ENCODE measurements around the gene PTPRG.

Gene PTPRG

DNA sequence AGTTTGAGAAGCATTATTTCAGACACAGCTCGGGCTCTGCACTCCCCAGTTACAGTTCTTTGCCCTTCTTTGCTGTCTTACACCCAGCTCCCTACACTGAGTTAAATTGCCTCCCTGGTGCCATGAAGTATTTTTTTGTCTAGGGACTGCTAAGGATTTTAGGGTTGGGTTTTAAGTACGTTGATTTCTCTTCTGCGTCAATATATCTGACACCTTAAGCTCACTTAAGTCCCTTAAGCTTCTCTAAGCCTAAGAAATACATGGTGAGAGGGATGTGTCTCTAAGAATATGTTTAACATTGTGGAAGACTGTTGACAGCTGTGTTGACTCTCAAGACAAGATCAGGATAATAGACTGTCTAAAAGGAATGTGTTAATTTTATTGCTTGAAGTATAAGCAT lies 400.5 kb downstream of the PTPRG start:
- peak; percentile 69 for DNase-seq (ENCODE audit: low read depth)
- no peak overlapping the region for H3K4me3 ChIP-seq (ENCODE audit: low read length)
- no peak for TF ChIP-seq CTCF (conservative IDR thresholded peaks at IDR 0.05; ENCODE audit: low read depth, low read length)

GRCh38 chr3:61964566-61964965 lies 403.2 kb downstream of the PTPRG start:
- no peak for TF ChIP-seq CTCF (conservative IDR thresholded peaks at IDR 0.05; ENCODE audit: low read depth, low read length)
- DNase-seq (ENCODE audit: low read depth): no peak
- no peak overlapping the region for H3K4me3 ChIP-seq (ENCODE audit: low read length)

- TF ChIP-seq CTCF (conservative IDR thresholded peaks at IDR 0.05; ENCODE audit: low read depth, low read length): no peak
- no peak for DNase-seq (ENCODE audit: low read depth)
- no peak overlapping the region for H3K4me3 ChIP-seq (ENCODE audit: low read length)
These were observed 404.4 kb downstream of the PTPRG start for GRCh38 chr3:61965770-61966131.

DNA sequence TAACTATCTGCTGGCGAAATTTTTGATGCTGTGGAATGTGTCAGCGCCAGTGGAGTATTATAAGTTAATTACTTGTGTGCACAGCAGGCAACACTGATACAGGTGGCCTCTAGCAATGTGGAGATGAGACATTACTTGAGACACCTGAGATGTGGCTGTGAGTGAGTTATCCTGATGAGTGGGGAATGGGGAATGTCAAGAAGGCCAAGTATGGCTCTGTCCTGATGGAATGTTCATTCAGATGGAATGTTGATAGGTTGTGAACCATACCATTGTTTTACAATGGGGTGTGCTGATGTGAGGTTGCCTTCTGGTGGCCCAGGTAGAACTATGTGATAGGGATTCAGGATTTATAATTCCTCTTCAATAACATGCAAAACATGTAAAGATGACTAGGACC lies 404.8 kb downstream of the PTPRG start:
- TF ChIP-seq CTCF (conservative IDR thresholded peaks at IDR 0.05; ENCODE audit: low read depth, low read length): no peak
- DNase-seq (ENCODE audit: low read depth): no peak
- no peak overlapping the region for H3K4me3 ChIP-seq (ENCODE audit: low read length)

DNA sequence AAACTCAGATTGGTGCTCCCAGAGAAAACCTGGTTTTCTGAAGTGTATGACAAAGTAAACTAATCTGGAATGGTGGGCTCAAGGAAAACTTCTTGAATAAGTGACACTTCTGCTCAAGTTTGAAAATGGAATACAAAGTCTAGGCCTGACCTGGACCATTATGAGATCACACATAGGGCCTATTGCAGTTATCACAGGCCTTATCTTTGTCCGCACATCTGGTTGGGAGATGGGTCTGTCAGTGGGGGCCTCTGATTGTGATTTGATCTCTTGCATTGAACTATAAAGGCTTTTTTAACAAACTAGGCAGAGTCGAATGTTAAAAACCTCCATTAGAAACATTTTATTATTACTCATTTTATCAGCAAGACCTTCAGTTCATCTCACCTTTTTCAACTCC lies 405.6 kb downstream of the PTPRG start:
- TF ChIP-seq CTCF (conservative IDR thresholded peaks at IDR 0.05; ENCODE audit: low read depth, low read length): no peak
- no peak overlapping the region for H3K4me3 ChIP-seq (ENCODE audit: low read length)
- DNase-seq (ENCODE audit: low read depth): no peak

DNA sequence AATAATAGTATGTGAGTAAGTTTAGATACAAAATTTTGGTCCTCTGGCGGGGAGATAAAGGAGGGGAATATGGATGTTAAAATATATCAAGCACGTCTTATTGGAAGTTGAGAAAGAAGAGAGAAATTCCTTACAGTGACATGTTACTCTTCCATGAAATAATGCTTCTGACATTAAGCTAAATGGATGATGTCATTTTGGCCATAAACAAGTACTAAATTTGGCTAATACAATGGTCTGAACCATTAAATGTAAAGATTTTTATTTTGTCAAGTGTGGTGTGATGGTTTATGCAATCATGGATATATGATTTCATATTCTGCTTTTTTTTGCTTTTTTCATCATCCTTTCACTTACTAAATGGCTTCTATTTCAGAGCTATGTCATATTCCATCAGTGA lies 406.6 kb downstream of the PTPRG start:
- no peak for TF ChIP-seq CTCF (conservative IDR thresholded peaks at IDR 0.05; ENCODE audit: low read depth, low read length)
- H3K4me3 ChIP-seq (ENCODE audit: low read length): no peak overlapping the region
- DNase-seq (ENCODE audit: low read depth): no peak

DNA sequence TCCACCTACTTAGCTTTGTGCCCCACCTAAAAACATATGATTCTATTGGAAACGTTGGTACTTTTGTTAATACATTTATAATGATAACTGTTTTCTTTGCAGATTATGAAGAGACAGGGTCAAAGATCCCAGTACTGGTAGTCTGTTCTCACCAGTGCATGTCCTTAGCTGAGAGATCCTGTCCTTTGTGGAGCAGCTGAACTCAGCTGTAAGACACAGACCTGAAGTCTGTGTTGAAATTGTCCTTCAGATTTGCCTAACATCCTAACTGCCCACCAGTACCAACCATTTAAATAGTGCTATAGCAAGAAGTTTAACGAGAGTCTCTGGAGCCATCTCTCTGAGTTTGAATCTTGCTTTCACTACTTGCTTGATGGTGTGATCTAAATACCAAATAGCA lies 413.3 kb downstream of the PTPRG start:
- DNase-seq (ENCODE audit: low read depth): no peak
- no peak overlapping the region for H3K4me3 ChIP-seq (ENCODE audit: low read length)
- TF ChIP-seq CTCF (conservative IDR thresholded peaks at IDR 0.05; ENCODE audit: low read depth, low read length): no peak
